H9 (cell line): ENCODE measurements around the gene PRMT7. TPM values are rescaled to one million over a fixed set of nuclear protein-coding genes. Genes with fewer than 3 reads are reported as not detected.

Experiments
- DNase-seq: peaks from one replicate; pipeline ENCODE4 v3.0.0-alpha.2; 2017
- H2AFZ ChIP-seq: one replicate; pipeline ENCODE4 v1.6.1; 2013; ENCODE audit warnings: mild to moderate bottlenecking, low read length, control low read depth, moderate library complexity
- H2AK5ac ChIP-seq: 2 replicates; pipeline ENCODE4 v1.6.1; 2013; ENCODE audit warnings: low read length, control low read depth, mixed read lengths; ENCODE audit not compliant: insufficient read length
- H2BK120ac ChIP-seq: one replicate; pipeline ENCODE4 v1.6.1; 2013; ENCODE audit warnings: low read depth, mild to moderate bottlenecking, low read length, control low read depth, inconsistent platforms; ENCODE audit not compliant: poor library complexity, severe bottlenecking
- H2BK12ac ChIP-seq: 2 replicates; pipeline ENCODE4 v1.6.1; 2013; ENCODE audit warnings: low read length, control low read depth, mixed read lengths, low read depth; ENCODE audit not compliant: insufficient read length
- H2BK15ac ChIP-seq: 2 replicates; pipeline ENCODE4 v1.6.1; 2013; ENCODE audit warnings: low read depth, low read length, control low read depth
- H2BK20ac ChIP-seq: one replicate; pipeline ENCODE4 v1.6.1; 2013; ENCODE audit warnings: low read depth, mild to moderate bottlenecking, low read length, control low read depth, inconsistent platforms; ENCODE audit not compliant: poor library complexity, severe bottlenecking
- H2BK5ac ChIP-seq: 2 replicates; pipeline ENCODE4 v1.6.1; 2013; ENCODE audit warnings: low read length, control low read depth, mixed read lengths; ENCODE audit not compliant: insufficient read length
- H3K14ac ChIP-seq: 2 replicates; pipeline ENCODE4 v1.6.1; 2013; ENCODE audit warnings: low read length, control low read depth; ENCODE audit not compliant: insufficient read depth
- H3K18ac ChIP-seq: 2 replicates; pipeline ENCODE4 v1.6.1; 2013; ENCODE audit warnings: low read depth, mild to moderate bottlenecking, mixed read lengths, low read length, control low read depth; ENCODE audit not compliant: insufficient read length
- H3K23ac ChIP-seq: 2 replicates; pipeline ENCODE4 v1.6.1; 2013; ENCODE audit warnings: low read length, control low read depth, mixed read lengths, low read depth; ENCODE audit not compliant: insufficient read length
- H3K23me2 ChIP-seq: 2 replicates; pipeline ENCODE4 v1.6.1; 2013; ENCODE audit warnings: low read depth, mild to moderate bottlenecking, mixed read lengths, low read length, control low read depth; ENCODE audit not compliant: insufficient read length, poor library complexity, severe bottlenecking
- H3K27ac ChIP-seq: 2 replicates; pipeline ENCODE4 v1.5.1; 2013; ENCODE audit warnings: low read length, control low read depth, mixed read lengths, low read depth; ENCODE audit not compliant: insufficient read length
- H3K27me3 ChIP-seq: 2 replicates; pipeline ENCODE4 v1.6.1; 2013; ENCODE audit warnings: low read length, control low read depth, inconsistent platforms; ENCODE audit not compliant: insufficient read depth
- H3K4ac ChIP-seq: 2 replicates; pipeline ENCODE4 v1.6.1; 2013; ENCODE audit warnings: low read depth, mild to moderate bottlenecking, control low read depth, inconsistent platforms, low read length, moderate library complexity
- H3K4me1 ChIP-seq: 2 replicates; pipeline ENCODE4 v1.6.1; 2013; ENCODE audit warnings: low read length, control low read depth, inconsistent platforms; ENCODE audit not compliant: insufficient read depth
- H3K4me2 ChIP-seq: 2 replicates; pipeline ENCODE4 v1.6.1; 2013; ENCODE audit warnings: low read length, control low read depth, mixed read lengths; ENCODE audit not compliant: insufficient read length, insufficient read depth
- H3K56ac ChIP-seq: 2 replicates; pipeline ENCODE4 v1.6.1; 2013; ENCODE audit warnings: low read depth, mild to moderate bottlenecking, mixed read lengths, low read length, control low read depth; ENCODE audit not compliant: insufficient read length
- H3K79me1 ChIP-seq: 2 replicates; pipeline ENCODE4 v1.6.1; 2013; ENCODE audit warnings: low read depth, mild to moderate bottlenecking, moderate library complexity, low read length, control low read depth, inconsistent platforms; ENCODE audit not compliant: insufficient read depth, poor library complexity, severe bottlenecking
- H3K79me2 ChIP-seq: 2 replicates; pipeline ENCODE4 v1.6.1; 2013; ENCODE audit warnings: low read length, control low read depth, inconsistent platforms; ENCODE audit not compliant: insufficient read depth
- H3K9ac ChIP-seq: 2 replicates; pipeline ENCODE4 v1.6.1; 2013; ENCODE audit warnings: low read length, control low read depth, mixed read lengths; ENCODE audit not compliant: insufficient read length; ENCODE audit errors: extremely low read depth
- H3K9me3 ChIP-seq: one replicate; pipeline ENCODE4 v1.6.1; 2013; ENCODE audit warnings: low read depth, low read length, inconsistent platforms; ENCODE audit not compliant: control insufficient read depth
- H3T11ph ChIP-seq: one replicate; pipeline ENCODE4 v1.6.1; 2013; ENCODE audit warnings: mild to moderate bottlenecking, low read length, control low read depth, inconsistent platforms
- H4K20me1 ChIP-seq: one replicate; pipeline ENCODE4 v1.6.1; 2013; ENCODE audit not compliant: control insufficient read depth, insufficient read length, insufficient read depth
- H4K5ac ChIP-seq: 2 replicates; pipeline ENCODE4 v1.6.1; 2013; ENCODE audit warnings: low read depth, mild to moderate bottlenecking, mixed read lengths, low read length, control low read depth; ENCODE audit not compliant: insufficient read length
- H4K8ac ChIP-seq: replicated peaks from 2 replicates; pipeline ENCODE4 v1.6.1; 2013; ENCODE audit warnings: low read length, control low read depth, mixed read lengths, low read depth; ENCODE audit not compliant: insufficient read length
- H4K91ac ChIP-seq: 2 replicates; pipeline ENCODE4 v1.6.1; 2013; ENCODE audit warnings: low read depth, mild to moderate bottlenecking, moderate library complexity, mixed read lengths, low read length, control low read depth; ENCODE audit not compliant: insufficient read length
- H3K27ac Mint-ChIP-seq, 3 experiments: 2 replicates in 2 of 3; 3 replicates in 1 of 3; pipeline ENCODE4 v1.8.0; 2020 to 2021; ENCODE audit warnings: mixed read lengths in 3 of 3, mild to moderate bottlenecking in 1 of 3, moderate library complexity in 1 of 3
- H3K27me3 Mint-ChIP-seq: 2 replicates; pipeline ENCODE4 v1.8.0; 2021; ENCODE audit warnings: low read depth, mild to moderate bottlenecking, moderate library complexity, mixed read lengths
- H3K36me3 Mint-ChIP-seq, 3 experiments: 2 replicates in 2 of 3; 3 replicates in 1 of 3; pipeline ENCODE4 v1.8.0; 2020 to 2021; ENCODE audit warnings: low read depth in 3 of 3, mixed read lengths in 3 of 3; ENCODE audit not compliant: insufficient read depth in 1 of 3
- H3K4me1 Mint-ChIP-seq, 2 experiments: 2 replicates each; pipeline ENCODE4 v1.8.0; 2020; ENCODE audit warnings: mixed read lengths in 2 of 2
- H3K4me3 Mint-ChIP-seq, 2 experiments: 2 replicates in 1 of 2; 3 replicates in 1 of 2; pipeline ENCODE4 v1.8.0; 2020 to 2021; ENCODE audit warnings: mild to moderate bottlenecking in 2 of 2, mixed read lengths in 2 of 2, moderate library complexity in 1 of 2
- H3K9me3 Mint-ChIP-seq, 2 experiments: 2 replicates in 1 of 2; 3 replicates in 1 of 2; pipeline ENCODE4 v1.8.0; 2020; ENCODE audit warnings: mild to moderate bottlenecking in 2 of 2, mixed read lengths in 2 of 2, moderate library complexity in 1 of 2
- CTCF ChIP-seq: fragments of 200-600 bp; sonication (generic); conservative IDR thresholded peaks from 3 replicates; pipeline ENCODE4 v1.8.0; 2021; ENCODE audit warnings: antibody characterized with exemption, mild to moderate bottlenecking
- WGBS: extraction: QIAGEN DNeasy Blood & Tissue Kit; methylation state at CpG from one replicate; pipeline ENCODE4 v1.1.7; 2013; ENCODE audit warnings: missing lambda C conversion rate, low lambda C conversion rate, mixed read lengths; ENCODE audit not compliant: insufficient read length; ENCODE audit errors: extremely low coverage; 5-methylcytosine and 5-hydroxymethylcytosine counted together
- total RNA-seq: library from RNA; stranded (reverse); gene quantifications from 2 replicates; pipeline ENCODE4 v1.2.1, GENCODE V29; 2021

PRMT7 gene
- total RNA-seq, 1 experiment from 2014 or later: 56.6 TPM

- no peak overlapping the region for H2BK12ac ChIP-seq
- H3K4me1 ChIP-seq: 0 out of 2 replicates have a peak, but pooled peaks cover 4% of the 10 kb centered on the region
- Mint-ChIP-seq H3K4me3 (no peak overlapping the region), H3K27me3 (peaks cover 4% of the 10 kb centered on the region), H3K36me3 (no peaks in the 10 kb centered on the region), H3K9me3 (no peaks in the 10 kb centered on the region), H3K4me1 (peaks cover 68 to 70% of the 10 kb centered on the region in 2 experiments), H3K27ac (no peak overlapping the region)
- H3K27me3 ChIP-seq: no peaks in the 10 kb centered on the region
- no peaks in the 10 kb centered on the region for H3K79me2 ChIP-seq
- no peak overlapping the region for H2BK5ac ChIP-seq
- no peak overlapping the region for H4K91ac ChIP-seq
- no peaks in the 10 kb centered on the region for H3K23me2 ChIP-seq
- no peak overlapping the region for H3K14ac ChIP-seq
- H3K56ac ChIP-seq: no peak overlapping the region
- no peak overlapping the region for H2BK120ac ChIP-seq
- H3K4ac ChIP-seq: no peak overlapping the region
- no peaks in the 10 kb centered on the region for H3K9me3 ChIP-seq
- no peak overlapping the region for H3K23ac ChIP-seq
- no peak overlapping the region for H2BK15ac ChIP-seq
- WGBS: no CpG with 5 or more reads among the region's 6 CpGs
- DNase-seq: no peak
- no peak overlapping the region for H3K9ac ChIP-seq
- H4K5ac ChIP-seq: no peak overlapping the region
- H2AFZ ChIP-seq: no peak overlapping the region
- no peak overlapping the region for H2AK5ac ChIP-seq
- H3K79me1 ChIP-seq: no peaks in the 10 kb centered on the region
- TF ChIP-seq CTCF: no peak
- H3T11ph ChIP-seq: no peak overlapping the region
- H3K27ac ChIP-seq: no peak overlapping the region
- H3K4me2 ChIP-seq: no peak overlapping the region
- H2BK20ac ChIP-seq: no peak overlapping the region
- H4K8ac ChIP-seq: no peak overlapping the region
- H3K18ac ChIP-seq: no peak overlapping the region
- H4K20me1 ChIP-seq: no peaks in the 10 kb centered on the region
These were observed 86.9 kb downstream of the PRMT7 start for GRCh38 chr16:68397710-68398201.
